HL-60/S4 (cell line): ENCODE measurements around the gene ARL8A.
"Not testable (repeated sequence)": the region's sequence is repeated elsewhere in the genome, so short reads cannot be mapped to it uniquely, and the experiment has no call there.

Experiments used
- in situ Hi-C: fragments of 300-500 bp; cut with MboI; formaldehyde crosslinking; loops from 2 replicates; pipeline ENCODE4 v1.14.3; 2022; ENCODE audit warnings: low sequenced_read_pairs

ARL8A gene

GRCh38 chr1:202176949-202177927 is 32.7 kb upstream of the ARL8A start:
- in situ Hi-C loops: no loop called here

DNA sequence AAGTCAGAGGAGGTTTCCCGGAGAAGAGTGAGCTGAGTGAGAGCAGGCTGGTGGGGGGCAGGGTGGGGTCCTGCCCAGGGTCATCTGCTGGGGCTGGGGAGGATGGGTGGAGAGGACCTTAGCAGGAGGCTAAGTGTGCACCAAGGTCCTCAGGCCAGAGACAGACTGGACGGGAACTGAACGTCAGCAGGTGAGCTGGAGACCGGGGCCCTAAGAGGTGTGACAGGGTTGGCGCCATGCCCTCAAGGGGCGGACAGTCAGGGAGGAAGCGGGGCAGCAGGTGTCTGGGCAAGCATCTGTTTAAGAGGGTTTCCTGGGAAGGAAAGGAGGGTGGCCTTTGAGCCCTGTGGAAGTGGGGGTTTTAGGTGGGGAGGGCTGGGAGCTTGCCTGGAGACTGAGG is 29.5 kb upstream of the ARL8A start:
- in situ Hi-C loops: no loop called here

DNA sequence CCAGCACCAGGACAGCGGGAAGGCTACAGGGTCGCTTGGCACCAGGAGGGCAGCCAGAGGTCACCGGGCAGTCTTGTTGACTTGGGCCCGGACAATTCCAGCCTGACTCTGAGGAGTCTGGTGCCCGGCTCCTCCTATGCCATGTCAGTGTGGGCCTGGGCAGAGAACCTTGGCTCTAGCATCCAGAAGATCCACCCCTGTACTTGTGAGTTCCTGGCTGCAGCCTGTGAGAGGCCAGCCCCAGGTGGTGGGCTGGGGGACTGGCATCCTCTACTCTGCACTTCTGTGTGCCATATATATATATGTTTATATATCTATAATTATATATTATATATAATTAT is 27.4 kb upstream of the ARL8A start:
- in situ Hi-C loops: no loop called here

DNA sequence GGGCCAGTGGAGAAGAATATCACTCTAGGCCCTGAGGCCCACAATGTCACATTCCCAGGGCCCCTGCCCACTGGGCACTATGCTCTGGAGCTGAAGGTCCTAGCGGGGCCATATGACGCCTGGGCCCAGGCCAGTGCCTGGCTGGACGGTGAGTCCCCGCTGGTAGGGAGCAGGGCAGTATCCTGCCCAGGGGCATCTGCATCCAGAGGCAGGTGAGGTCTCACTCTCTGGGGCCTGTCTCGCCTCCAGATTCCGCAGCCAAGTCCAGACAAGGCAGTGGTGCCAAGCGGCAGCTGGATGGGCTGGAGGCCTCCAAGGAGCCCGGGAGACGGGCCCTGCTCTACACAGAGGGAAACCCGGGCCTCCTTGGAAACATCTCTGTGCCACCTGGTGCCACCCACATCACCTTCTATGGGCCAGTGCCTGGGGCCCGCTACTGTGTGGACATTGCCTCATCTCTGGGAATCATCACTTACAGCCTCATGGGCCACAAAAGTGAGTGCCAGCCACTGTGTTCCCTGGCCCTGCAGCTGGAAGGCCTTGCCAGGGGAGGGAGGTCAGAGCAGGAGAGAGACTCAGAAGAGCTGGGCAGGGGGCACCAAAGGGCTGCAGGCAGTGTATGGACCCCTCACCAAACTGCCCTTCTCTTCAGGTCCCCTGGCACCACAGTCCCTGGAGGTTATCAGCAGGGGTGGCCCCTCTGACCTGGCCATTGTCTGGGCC is 26.9 kb upstream of the ARL8A start:
- in situ Hi-C loops: no loop called here

DNA sequence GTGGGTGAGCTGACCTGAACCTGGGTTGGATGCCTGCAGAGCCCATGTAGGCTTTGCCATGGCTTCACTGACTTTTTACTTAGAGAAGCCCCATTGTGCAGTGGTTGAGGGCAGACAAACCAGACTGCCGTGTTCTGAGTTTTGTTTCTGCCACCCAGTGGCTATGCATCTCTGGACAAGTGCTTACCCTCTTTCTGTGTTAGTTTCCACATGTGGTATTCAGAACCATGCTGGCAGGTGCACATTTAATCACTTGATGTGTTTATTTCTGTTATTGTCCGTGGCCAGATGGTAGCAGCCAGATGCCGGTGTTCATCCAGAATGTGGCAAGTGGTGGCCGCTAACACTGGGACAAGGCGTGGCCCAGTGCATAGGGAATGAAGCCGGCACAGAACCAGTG is 26.2 kb upstream of the ARL8A start:
- in situ Hi-C loops: no loop called here

GRCh38 chr1:202168861-202169260 is 24.3 kb upstream of the ARL8A start:
- in situ Hi-C loops: no loop called here

DNA sequence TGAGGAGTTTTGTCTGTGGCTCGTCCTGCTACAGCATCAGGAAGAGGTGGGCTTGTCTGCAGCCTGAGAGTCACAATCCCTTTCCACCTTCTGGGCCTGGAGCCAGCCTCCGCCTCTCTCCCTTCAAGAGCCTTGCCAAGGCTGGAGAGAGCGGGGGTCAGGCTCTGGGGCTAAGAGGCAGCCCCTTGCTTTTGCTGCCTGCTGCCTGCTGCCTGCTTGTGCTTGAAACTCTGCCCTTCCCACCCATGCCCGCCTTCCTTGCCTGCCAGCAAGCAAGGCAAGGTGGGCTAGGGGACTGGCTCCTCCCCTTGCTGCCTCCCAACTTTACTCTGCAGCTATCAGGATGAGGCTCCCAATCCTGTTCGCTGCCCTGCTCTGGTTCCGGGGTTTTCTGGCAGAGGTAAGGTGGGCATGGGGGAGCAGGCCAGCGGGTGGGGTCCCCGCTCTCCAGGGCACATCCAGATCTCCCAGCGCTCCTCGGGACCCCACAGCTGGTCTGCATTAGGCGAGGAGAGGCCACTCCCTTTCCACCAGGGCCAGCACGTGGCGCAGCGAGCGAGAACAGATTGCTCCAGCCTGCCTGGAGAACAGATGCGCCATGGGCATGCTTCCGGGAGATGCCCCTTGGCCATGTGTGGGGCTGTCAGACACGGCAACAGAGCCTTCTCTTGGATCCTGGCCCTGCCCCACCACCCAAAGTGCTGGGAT is 23.3 kb upstream of the ARL8A start:
- in situ Hi-C loops: no loop called here

GRCh38 chr1:202167054-202167453 is 22.5 kb upstream of the ARL8A start:
- in situ Hi-C loops: not testable (repeated sequence)

GRCh38 chr1:202165942-202166843 is 21.7 kb upstream of the ARL8A start:
- in situ Hi-C loops: no loop called here

- in situ Hi-C loops: no loop called here
Observed at GRCh38 chr1:202165267-202165941, 20.9 kb upstream of the ARL8A start.

DNA sequence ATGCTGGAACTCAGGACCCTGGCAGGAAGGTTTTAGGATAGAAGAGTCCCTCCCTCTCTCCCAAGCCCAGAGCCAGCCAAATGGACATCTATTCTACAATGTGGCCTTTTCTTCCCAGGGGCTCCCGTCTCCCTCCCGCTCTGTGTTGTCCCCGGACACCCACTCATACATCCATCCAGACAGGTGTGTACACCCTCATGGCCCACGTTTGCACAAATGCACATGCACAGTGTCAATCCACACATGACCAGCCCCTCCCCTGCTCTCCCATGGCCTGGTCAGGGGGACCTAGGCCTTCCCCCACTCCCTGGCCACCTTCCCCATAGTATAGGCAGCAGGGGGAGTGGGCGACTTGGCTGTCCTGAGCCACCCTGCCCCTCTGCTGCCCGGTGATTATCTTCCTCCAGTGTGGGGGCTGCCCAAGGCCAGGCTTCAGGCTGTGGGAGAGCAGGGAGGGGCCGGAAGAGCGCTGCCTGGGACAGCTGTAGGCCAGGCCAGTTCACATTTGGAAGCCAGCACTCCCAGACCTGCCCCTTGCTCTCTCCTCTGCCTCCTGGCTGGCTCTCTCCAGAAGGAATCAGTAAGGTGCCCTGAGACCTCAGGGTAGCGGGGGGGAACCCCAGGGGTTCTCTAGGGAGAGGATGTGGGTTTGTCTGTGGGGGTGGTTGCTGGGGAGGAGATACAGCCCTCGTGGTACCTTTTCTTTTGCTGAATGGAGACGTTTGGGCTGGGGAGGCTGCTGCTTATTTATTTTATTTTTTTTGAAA is 19.9 kb upstream of the ARL8A start:
- in situ Hi-C loops: no loop called here

- in situ Hi-C loops: no loop called here
Observed at GRCh38 chr1:202163281-202164270, 19.0 kb upstream of the ARL8A start.

- in situ Hi-C loops: no loop called here
Observed at GRCh38 chr1:202162418-202163280, 18.1 kb upstream of the ARL8A start.

DNA sequence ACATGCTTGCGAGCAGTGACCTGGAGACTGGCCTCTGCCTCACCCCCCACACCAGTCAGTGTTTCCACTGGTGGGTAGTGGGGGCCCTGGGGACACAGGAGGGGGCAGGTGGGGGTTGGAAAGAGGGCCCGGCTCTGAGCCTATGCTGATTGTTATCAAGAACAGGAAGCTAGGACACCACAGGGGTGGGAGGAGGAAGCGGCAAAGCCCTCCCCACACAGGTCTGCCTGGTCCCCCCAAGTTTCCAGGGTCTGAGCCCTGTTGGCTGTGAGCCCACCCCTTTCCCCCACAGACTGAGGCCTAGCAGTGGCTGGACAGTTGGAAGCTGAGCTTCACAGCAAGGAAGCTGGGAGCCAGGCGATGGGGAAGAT is 17.5 kb upstream of the ARL8A start:
- in situ Hi-C loops: no loop called here

GRCh38 chr1:202161151-202162046 is 16.9 kb upstream of the ARL8A start:
- in situ Hi-C loops: no loop called here

DNA sequence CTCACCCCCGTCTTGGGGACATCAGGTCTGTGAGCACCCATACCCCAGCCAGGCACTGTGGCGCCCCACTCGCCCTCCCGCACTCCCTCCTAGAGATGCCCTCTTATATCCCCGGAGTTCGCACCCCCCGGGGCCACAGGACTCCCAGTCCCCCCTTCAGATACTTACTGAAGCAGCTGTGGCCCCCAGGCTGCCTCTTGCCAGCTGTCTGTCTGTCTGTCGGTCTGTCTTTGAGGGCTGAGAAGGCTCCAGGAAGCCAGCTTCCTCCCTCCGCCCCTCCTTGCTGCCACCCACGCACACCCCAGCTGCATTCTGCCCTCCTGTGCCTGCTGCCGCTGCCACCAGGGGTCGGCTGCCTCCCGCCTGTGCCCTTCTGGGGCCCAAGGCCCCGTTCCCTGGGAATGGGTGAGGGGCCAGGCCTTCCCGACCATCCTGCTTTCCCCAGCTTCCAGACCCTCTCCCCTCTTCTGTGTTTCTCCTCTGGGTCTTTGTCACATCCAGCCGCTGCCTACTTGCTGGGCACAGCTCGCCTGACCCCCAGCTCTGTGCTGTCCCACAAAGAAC is 15.9 kb upstream of the ARL8A start, which contains the start of gene PTPN7:
TSS of gene PTPN7 (minus strand) at position 226 of the 564 bp plus-strand sequence. CDS start 1,200 bp downstream, outside the sequence.
- in situ Hi-C loops: no loop called here
